IPS-20b (cell line): ENCODE results near the gene FEZF2.

Experiments
- H3K27ac ChIP-seq: one replicate; pipeline ENCODE4 v1.5.1; 2013; ENCODE audit warnings: low read length
- H3K27me3 ChIP-seq: 2 replicates; pipeline ENCODE4 v1.6.1; 2013; ENCODE audit warnings: mild to moderate bottlenecking, low read length, inconsistent platforms; ENCODE audit not compliant: insufficient read depth
- H3K36me3 ChIP-seq: 2 replicates; pipeline ENCODE4 v1.6.1; 2013; ENCODE audit warnings: low read depth, mild to moderate bottlenecking, inconsistent platforms, low read length, moderate library complexity; ENCODE audit not compliant: insufficient read depth
- H3K4me1 ChIP-seq: 2 replicates; pipeline ENCODE4 v1.6.1; 2013; ENCODE audit warnings: mild to moderate bottlenecking, control low read depth, inconsistent platforms, low read length, moderate library complexity; ENCODE audit not compliant: insufficient read depth
- H3K4me3 ChIP-seq: 2 replicates; pipeline ENCODE4 v1.5.1; 2013; ENCODE audit warnings: mild to moderate bottlenecking, low read length, inconsistent platforms
- H3K9ac ChIP-seq: 2 replicates; pipeline ENCODE4 v1.6.1; 2013; ENCODE audit warnings: low read depth, mild to moderate bottlenecking, inconsistent platforms, low read length, moderate library complexity
- H3K9me3 ChIP-seq: 2 replicates; pipeline ENCODE4 v1.6.1; 2013; ENCODE audit warnings: mild to moderate bottlenecking, low read depth, low read length, inconsistent platforms; ENCODE audit not compliant: insufficient read depth

Gene FEZF2

DNA sequence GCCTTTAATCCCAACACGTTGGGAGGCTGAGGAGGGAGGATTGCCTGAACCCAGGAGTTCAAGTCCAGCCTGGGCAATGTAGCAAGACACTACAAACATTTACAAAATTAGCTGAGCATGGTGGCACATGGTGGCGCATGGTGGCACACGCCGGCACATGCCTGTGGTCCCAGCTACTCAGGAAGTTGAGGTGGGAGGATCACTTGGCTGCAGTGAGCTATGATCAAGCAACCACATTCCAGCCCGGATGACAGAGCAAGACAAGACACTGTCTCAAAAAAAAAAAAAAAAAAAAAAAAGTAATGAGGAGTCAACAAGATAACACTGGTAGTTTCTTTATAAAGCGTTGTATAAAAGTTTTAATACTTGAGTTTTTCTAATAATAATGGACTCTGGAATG is 10.1 kb downstream of the FEZF2 start:
- Histone ChIP-seq H3K27ac (no peak overlapping the region), H3K4me1 (peaks cover 25% of the 10 kb centered on the region; the same call in 1 of the 2 replicates), H3K36me3 (no peaks in the 10 kb centered on the region), H3K4me3 (no peak overlapping the region), H3K27me3 (peaks cover 94% of the 10 kb centered on the region), H3K9ac (no peak overlapping the region), H3K9me3 (no peaks in the 10 kb centered on the region)

DNA sequence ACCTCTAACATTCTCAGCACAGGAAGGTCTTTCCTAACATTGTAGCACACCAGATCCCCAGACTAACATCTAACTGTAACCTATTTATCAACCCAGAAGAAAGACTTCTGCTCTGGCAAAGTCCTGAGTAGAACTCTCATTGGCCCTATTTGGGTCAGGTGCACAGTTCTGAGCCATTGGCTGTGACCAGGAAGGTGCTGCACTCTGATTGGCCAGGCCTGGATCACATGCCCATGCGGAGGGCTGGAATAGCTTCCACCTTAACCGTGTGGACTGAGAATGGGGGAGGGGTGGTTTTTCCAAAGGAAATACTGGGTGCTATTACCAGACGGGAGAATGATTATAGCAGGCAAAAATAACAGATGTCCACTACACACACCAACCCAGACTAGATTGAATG is 11.5 kb downstream of the FEZF2 start:
- H3K9ac ChIP-seq, result no peak overlapping the region
- no peak overlapping the region for H3K27ac ChIP-seq
- H3K4me3 ChIP-seq, result no peak overlapping the region
- H3K4me1 ChIP-seq, result peaks cover 17% of the 10 kb centered on the region; the same call in 1 of the 2 replicates
- peaks cover 93% of the 10 kb centered on the region for H3K27me3 ChIP-seq
- H3K36me3 ChIP-seq, result no peaks in the 10 kb centered on the region
- no peaks in the 10 kb centered on the region for H3K9me3 ChIP-seq

DNA sequence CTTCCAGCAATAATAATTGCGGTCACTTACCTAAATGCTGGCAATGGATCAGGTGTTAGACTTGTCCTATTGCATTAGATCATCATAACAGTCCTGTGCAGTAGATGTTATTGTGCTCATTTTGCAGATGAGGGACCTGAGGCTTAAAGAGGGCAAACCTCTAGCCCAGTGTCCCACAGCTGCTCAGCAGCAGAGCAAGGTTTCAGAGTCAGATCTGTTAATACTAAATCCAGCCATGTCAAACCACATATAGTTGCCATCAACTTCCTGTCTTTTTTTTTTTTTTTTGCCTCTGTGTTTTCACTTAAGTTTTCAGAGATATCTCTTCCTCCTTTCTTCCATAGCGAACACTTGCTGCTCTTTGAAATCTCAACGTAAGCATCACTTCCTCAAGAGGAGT is 12.1 kb downstream of the FEZF2 start:
- Histone ChIP-seq H3K27ac (no peak overlapping the region), H3K4me1 (peaks cover 11% of the 10 kb centered on the region; the same call in 1 of the 2 replicates), H3K9ac (no peak overlapping the region), H3K27me3 (peaks cover 93% of the 10 kb centered on the region), H3K4me3 (no peak overlapping the region), H3K9me3 (no peaks in the 10 kb centered on the region), H3K36me3 (no peaks in the 10 kb centered on the region)

DNA sequence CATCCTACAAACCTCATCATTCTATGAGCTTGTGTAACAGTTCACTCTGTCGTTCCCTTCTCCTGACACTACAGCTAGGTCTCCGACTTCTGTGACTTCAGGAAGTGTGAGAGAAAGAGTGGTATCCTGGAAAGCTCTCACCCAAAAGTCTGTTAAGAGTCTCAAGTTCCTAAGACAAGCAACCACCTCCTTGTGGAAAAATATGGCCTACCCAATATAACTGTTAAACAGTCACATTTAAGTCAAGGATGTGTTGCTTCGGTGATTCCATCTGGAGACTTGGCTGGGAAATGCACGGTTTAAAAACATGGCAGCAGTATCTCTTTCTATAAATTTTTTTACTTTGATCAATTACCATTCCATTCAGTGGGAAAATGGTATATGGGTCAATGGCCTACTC is 13.8 kb downstream of the FEZF2 start:
- H3K36me3 ChIP-seq, result no peaks in the 10 kb centered on the region
- H3K9ac ChIP-seq, result no peak overlapping the region
- no peak overlapping the region for H3K27ac ChIP-seq
- H3K4me3 ChIP-seq, result no peak overlapping the region
- peaks cover 93% of the 10 kb centered on the region for H3K27me3 ChIP-seq
- H3K9me3 ChIP-seq, result no peaks in the 10 kb centered on the region
- no peaks in the 10 kb centered on the region for H3K4me1 ChIP-seq

DNA sequence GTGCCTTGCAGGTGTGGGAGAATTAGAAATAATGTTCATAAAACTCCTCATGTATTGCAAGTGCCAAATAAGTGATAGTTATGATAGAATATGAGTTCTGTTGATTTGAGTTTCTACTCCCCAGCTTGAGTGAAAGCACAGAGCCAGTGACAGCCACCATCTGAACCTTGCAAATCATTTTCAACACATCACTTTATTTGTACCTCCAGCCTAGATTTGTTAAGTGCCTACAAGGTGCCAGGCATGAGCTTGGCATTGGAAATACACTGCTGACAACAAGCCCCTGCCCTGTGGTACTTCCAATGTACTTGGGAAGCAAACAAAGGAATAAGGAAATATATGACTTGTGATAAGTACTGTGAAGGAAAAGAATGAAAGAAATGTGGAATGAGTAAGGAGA is 17.0 kb downstream of the FEZF2 start:
- Histone ChIP-seq H3K9me3 (no peaks in the 10 kb centered on the region), H3K27ac (no peak overlapping the region), H3K4me3 (no peak overlapping the region), H3K36me3 (no peaks in the 10 kb centered on the region), H3K27me3 (peaks cover 78% of the 10 kb centered on the region), H3K4me1 (no peaks in the 10 kb centered on the region), H3K9ac (no peak overlapping the region)

DNA sequence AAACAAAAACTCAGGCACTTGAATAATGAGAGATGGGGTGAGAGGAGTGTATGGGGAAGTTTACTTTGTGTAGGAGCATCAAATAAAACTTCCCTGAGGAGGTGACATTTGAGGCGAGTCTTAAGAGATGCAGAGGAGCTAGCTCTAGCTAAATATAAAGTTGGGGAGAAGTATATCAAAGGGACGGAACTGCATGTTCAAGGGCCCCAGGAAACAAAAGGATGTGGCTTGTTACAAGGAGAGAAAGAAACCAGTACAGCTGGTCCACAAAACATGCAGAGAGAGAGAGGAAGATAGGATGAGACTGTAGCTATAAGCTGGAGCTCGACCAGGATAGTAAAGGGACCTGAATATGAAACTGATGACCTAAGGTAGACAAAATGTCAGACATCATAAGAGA is 17.6 kb downstream of the FEZF2 start:
- Histone ChIP-seq H3K9me3 (no peaks in the 10 kb centered on the region), H3K27ac (no peak overlapping the region), H3K4me1 (no peaks in the 10 kb centered on the region), H3K36me3 (no peaks in the 10 kb centered on the region), H3K4me3 (no peak overlapping the region), H3K9ac (no peak overlapping the region), H3K27me3 (peaks cover 78% of the 10 kb centered on the region)

DNA sequence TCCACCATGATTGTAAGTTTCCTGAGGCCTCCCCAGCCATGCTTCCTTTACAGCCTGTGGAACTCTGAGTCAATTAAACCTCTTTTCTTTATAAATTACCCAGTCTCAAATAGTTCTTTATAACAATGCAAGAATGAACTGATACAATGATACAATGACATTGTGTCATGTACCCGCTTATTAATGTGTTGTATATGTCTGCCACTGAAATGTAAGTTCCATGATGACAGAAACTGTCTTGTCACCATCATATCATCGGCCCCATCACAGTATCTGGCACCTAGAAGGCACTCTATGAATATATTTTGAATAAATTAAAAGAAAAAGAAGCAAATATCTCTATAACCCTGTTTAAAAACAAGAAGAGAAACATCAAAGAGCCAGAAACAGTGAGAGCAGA is 29.6 kb downstream of the FEZF2 start:
- H3K4me3 ChIP-seq, result no peak overlapping the region
- no peaks in the 10 kb centered on the region for H3K4me1 ChIP-seq
- 0 out of 2 replicates have a peak, but pooled peaks cover 7% of the 10 kb centered on the region for H3K27me3 ChIP-seq
- no peak overlapping the region for H3K27ac ChIP-seq
- H3K36me3 ChIP-seq, result no peaks in the 10 kb centered on the region
- H3K9me3 ChIP-seq, result no peaks in the 10 kb centered on the region
- no peak overlapping the region for H3K9ac ChIP-seq

DNA sequence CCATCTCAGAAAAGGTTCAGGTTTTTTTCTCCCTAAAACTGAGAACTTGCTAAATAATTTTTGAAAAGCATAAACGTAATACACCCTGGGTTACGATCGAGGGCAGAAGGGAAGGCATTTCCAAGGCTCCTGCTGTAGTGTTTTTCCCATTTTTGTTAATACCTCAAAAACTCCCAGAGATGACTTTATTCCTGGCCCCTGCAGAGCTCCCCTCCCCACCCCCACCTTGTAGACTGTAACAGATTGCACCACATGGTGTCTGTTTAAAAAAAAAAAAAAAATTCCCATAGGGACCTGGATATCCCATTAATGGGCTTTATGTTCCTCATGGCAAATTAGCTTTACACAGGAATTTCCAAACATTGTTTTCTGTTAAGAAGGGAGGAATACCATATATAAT is 38.2 kb downstream of the FEZF2 start:
- H3K27ac ChIP-seq, result no peak overlapping the region
- no peaks in the 10 kb centered on the region for H3K9me3 ChIP-seq
- no peak overlapping the region for H3K4me3 ChIP-seq
- H3K27me3 ChIP-seq, result no peaks in the 10 kb centered on the region
- H3K9ac ChIP-seq, result no peak overlapping the region
- no peaks in the 10 kb centered on the region for H3K36me3 ChIP-seq
- peaks cover 17% of the 10 kb centered on the region; the same call in 1 of the 2 replicates for H3K4me1 ChIP-seq

DNA sequence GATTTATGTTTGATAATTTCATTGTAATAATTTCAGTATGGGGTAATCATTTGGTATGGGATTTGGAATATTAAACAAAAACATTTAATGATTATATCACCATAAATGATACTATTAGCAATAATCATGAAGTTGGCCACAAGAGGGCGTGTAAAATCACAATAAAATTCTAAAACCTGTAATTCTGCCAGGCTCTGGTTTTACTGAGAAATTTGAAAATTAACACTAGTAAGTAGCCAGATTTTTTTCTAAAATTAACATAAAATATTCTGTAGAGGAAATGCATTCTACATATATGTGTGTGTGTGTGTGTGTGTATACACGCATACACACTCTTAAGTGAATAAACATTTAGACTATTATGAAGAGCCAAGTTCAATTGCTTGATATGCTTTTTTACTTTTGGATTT is 40.5 kb downstream of the FEZF2 start:
- Histone ChIP-seq H3K27ac (no peak overlapping the region), H3K9me3 (no peaks in the 10 kb centered on the region), H3K9ac (no peak overlapping the region), H3K4me1 (peaks cover 17% of the 10 kb centered on the region; the same call in 1 of the 2 replicates), H3K36me3 (no peaks in the 10 kb centered on the region), H3K27me3 (no peaks in the 10 kb centered on the region), H3K4me3 (no peak overlapping the region)

DNA sequence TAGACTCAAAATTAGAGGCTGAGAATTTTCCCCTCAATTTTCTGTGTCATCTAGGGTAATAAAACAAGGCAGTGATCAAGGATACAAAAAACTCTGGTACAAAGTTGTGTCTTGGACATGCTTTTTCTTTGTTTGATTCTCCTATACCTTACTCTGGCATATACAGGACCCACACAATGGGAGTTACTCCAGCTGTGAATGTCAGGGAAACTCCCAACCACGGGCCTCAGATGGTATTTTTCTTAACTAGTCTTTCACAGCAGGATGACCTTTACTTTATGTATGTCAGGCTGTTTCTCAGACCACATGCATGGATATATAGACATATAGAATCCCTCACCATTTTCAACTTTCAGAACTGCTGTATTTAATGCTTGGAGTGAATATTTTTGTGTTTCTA is 41.3 kb downstream of the FEZF2 start:
- no peak overlapping the region for H3K9ac ChIP-seq
- no peak overlapping the region for H3K4me3 ChIP-seq
- peaks cover 17% of the 10 kb centered on the region; the same call in 1 of the 2 replicates for H3K4me1 ChIP-seq
- no peaks in the 10 kb centered on the region for H3K27me3 ChIP-seq
- H3K9me3 ChIP-seq, result no peaks in the 10 kb centered on the region
- no peak overlapping the region for H3K27ac ChIP-seq
- no peaks in the 10 kb centered on the region for H3K36me3 ChIP-seq

DNA sequence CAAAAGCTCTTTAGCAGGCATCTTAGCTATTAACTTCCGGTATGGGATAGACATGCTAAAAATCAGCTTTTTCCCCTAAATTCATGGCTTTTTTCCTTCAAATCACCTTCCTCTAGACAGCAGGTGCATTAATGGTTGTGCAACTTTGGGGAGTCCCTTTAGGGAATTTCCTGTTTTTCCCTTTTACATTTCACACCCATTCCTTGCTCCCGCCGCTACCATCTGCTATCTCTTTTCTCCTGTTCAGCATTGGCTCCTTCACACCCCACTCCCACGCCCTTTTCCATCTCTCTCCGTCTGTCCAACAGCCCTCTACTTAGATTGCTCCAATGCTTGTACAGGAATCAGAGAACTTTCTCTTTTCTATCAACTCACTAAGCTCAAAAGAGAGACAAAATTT is 43.4 kb downstream of the FEZF2 start:
- no peak overlapping the region for H3K4me3 ChIP-seq
- peaks cover 11% of the 10 kb centered on the region; the same call in 1 of the 2 replicates for H3K4me1 ChIP-seq
- H3K9me3 ChIP-seq, result no peaks in the 10 kb centered on the region
- H3K27me3 ChIP-seq, result no peaks in the 10 kb centered on the region
- H3K27ac ChIP-seq, result no peak overlapping the region
- H3K9ac ChIP-seq, result no peak overlapping the region
- no peaks in the 10 kb centered on the region for H3K36me3 ChIP-seq

DNA sequence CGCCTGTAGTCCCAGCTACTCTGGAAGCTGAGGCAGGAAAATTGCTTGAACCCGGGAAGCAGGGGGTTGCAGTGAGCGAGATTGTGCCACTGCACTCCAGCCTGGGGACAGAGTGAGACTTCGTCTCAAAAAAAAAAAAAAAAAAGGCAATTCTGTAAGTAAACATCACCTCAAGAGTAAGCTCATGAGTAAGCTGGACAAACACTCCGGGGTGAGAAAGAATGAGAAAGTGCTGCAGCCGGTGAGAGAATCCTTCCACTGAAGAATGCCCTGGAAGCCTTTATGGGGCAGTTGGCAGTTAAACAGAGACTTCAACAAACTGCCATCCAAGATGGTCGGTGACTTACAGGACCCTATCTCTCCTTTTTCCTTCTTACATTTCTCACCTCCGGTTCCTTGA is 47.5 kb downstream of the FEZF2 start:
- no peak overlapping the region for H3K4me3 ChIP-seq
- H3K4me1 ChIP-seq, result no peaks in the 10 kb centered on the region
- H3K27ac ChIP-seq, result no peak overlapping the region
- H3K9me3 ChIP-seq, result no peaks in the 10 kb centered on the region
- H3K36me3 ChIP-seq, result peaks cover 9% of the 10 kb centered on the region
- no peak overlapping the region for H3K9ac ChIP-seq
- no peaks in the 10 kb centered on the region for H3K27me3 ChIP-seq

DNA sequence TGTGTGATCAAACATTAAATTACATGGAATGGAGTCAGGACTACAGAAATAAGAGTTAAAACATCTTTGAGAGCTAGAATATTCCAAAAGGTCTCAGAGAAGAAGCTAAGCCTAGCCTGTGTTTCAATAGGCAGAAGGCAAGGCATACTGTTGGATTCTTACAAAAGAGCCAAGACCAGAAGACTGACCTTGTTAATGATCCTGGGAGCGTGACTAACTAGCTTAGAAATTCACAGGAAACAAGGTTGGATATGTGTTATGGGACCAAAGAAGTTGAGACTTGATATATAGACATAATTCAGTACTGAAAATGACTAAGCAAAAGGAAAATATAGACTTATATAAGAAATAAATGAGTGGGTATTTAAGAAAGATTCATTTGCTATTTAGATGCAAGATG is 50.1 kb downstream of the FEZF2 start:
- H3K36me3 ChIP-seq, result peaks cover 9% of the 10 kb centered on the region

More for the DNA sequence above, 50.1 kb downstream of the FEZF2 start:
- Histone ChIP-seq H3K27ac (no peak overlapping the region), H3K9me3 (peaks cover 5% of the 10 kb centered on the region; the same call in 1 of the 2 replicates), H3K9ac (no peak overlapping the region), H3K27me3 (no peaks in the 10 kb centered on the region), H3K4me3 (no peak overlapping the region), H3K4me1 (no peaks in the 10 kb centered on the region)
